HG02678 (cell line): Measurements from ENCODE around the gene CCDC85B.

Experiments used
- ATAC-seq: cut with Tn5 transposase; IDR thresholded peaks from one replicate; pipeline ENCODE4 v1.9.1; 2021; ENCODE audit warnings: mild to moderate bottlenecking, moderate library complexity; ENCODE audit not compliant: unreplicated experiment

Gene CCDC85B

GRCh38 chr11:65868076-65868667 is 22.3 kb upstream of the CCDC85B start:
- no peak for ATAC-seq

GRCh38 chr11:65868907-65869306 is 21.6 kb upstream of the CCDC85B start:
- no peak for ATAC-seq

- no peak for ATAC-seq
Observed at GRCh38 chr11:65869643-65870306, 20.7 kb upstream of the CCDC85B start.

DNA sequence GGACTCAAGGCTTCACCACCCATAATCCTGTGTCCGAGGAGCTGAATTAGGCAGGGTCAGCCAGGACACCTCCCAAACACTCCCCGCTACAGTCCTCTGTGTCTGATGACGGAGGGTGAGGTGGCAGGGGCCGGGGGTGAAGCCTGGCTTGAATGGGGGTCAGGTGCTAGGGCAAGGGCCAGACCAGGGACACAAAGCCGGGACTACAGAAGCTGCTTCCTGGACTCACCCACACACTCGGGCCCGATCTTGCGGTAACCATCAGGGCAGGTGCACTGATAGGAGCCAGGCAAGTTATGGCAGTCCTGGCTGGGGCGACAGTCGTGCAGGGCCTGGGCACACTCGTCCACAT is 20.2 kb upstream of the CCDC85B start:
- no peak for ATAC-seq

- ATAC-seq, result no peak
Observed at GRCh38 chr11:65870706-65871681, 19.5 kb upstream of the CCDC85B start.

DNA sequence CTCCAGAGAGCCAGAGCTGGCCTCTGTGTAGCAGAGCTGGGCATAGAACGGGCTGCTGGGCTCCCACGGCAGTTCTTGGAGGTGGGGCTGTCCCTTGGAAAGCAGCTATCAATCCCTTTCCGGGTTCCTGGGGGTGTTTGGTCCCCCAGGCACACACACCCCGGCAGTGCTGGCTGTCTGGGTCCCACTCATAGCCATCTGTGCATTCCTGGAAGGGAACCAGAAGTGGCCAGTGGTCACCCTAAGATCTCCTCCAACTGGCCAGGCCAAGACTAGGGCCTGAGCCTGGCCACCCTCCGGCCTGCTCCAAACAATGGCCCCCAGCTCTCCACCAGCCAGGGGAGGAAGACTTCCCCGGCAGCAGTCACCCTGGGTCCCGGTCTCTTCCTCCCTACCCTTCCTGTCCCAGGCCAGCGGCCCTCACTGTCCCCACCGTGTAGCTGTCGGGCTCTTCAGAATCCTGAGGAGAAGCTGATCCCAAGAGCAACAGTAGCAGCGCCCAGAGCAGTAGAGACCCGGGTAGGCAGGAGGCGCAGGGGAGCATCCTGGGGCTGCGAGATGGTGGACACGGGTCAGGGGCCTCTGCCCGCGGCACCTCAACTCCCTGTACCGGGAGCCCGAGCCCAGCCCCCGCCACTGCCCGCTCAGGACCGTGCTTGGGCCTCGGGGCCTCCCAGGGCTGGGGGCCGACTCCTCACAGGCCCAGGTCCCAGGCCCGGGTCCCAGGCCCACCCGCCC is 18.5 kb upstream of the CCDC85B start:
- no peak for ATAC-seq

DNA sequence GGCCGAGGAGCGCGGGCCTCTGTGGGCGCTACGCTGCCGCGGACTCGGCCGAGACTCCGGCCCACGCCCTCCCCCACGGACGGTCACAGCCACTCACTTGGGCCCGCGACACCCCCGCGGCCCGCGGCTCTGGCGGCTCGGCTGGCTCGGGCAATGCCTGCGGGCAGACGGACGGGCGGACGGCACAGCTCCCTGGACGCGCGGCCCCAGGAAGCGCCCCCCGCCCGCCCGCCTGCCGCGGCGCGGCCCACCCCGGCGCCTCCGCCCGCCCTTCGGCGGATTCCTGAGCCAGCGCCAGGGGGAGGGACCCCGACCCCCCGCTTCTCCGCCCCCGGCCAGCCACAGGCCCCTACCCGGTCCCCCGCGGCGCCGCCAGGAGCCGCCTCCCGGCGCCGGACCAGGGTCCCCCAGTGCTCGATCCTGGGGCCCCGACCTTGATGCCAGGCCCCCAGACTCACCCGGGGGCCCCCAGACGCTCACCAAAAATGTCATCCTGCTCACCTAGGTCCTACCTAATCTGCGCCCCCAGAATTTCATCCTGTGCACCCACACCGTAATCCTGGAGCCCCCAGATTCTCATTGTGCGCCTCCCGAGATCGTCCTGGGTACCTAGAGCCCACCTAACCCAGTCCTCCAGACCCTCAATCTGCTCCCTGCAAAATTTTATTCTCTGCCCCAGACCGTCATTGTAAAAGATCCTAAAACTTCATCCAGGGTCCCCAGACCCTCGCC is 17.7 kb upstream of the CCDC85B start, which contains the start of gene EFEMP2:
EFEMP2 (minus strand) TSS at position 215 of the 732 bp plus-strand sequence. CDS start 446 bp downstream, outside the sequence.
- no peak for ATAC-seq

GRCh38 chr11:65873318-65874156 is 16.9 kb upstream of the CCDC85B start:
- ATAC-seq, result peak; percentile 85

DNA sequence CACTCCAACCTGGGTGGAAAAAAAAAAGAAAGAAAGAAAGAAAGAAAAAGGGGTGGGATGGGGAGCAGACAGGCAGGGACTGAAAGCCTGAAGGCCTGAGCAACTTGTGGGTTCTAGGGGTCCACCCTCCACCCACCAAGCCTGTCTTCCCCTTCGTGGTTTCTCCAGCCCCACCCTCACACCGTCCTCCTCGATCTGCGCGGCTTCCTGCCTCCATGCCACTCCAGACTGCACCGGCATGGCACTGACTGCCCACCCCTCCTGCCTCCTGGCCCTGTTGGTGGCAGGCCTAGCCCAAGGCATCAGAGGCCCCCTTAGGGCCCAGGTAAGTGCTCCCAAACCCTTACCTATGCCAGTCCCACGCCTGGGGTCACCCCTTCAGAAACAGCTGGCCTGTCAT is 10.9 kb upstream of the CCDC85B start, which contains the start of gene CTSW:
CTSW (plus strand) TSS at position 221 of the 400 bp plus-strand sequence; CDS start at position 239, 18 bp downstream.
- ATAC-seq, result no peak

DNA sequence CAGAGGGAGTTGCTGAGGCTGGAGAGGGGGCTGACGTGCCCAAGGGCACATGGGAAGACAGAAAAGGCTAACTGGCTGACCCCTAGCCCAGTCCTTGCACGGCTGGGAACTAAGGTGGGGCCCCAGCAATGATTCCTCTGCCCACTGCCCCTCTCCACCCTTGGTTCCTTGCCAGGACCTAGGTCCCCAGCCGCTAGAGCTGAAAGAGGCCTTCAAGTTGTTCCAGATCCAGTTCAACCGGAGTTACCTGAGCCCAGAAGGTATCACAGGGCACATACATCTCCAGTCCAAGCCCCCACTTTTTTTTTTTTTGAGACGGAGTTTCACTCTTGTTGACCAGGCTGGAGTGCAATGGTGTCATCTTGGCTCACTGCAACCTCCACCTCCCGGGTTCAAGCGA is 10.4 kb upstream of the CCDC85B start:
- no peak for ATAC-seq

DNA sequence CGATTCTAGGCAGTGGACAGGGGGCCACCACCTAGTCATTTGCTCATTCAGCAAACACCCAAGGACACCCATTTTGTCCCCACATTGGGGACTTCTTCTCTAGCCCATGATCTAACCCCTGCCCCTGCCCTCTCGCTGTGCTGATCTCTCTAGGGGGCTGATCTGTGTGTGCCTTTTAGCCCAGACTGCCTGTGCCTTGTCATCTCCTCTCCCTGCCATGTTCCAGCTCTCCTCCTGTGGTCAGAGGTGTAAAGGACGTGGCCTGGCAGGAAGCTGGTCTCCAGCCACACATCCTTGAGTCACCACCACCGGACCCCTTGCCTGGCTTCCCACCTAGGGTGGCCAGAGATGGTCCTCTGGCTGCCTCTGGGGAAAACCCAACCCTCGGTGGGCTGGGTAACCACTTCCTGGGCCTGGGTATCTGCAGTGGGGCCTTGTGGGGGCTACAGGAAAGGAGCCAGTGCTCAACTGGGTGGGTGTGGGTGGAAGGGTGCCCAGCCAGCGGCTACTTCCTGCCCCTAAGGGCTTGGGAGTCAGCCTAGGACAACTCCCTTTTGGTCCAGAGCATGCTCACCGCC is 9.5 kb upstream of the CCDC85B start:
- no peak for ATAC-seq

- ATAC-seq, result no peak
Observed at GRCh38 chr11:65882120-65883057, 8.1 kb upstream of the CCDC85B start.

DNA sequence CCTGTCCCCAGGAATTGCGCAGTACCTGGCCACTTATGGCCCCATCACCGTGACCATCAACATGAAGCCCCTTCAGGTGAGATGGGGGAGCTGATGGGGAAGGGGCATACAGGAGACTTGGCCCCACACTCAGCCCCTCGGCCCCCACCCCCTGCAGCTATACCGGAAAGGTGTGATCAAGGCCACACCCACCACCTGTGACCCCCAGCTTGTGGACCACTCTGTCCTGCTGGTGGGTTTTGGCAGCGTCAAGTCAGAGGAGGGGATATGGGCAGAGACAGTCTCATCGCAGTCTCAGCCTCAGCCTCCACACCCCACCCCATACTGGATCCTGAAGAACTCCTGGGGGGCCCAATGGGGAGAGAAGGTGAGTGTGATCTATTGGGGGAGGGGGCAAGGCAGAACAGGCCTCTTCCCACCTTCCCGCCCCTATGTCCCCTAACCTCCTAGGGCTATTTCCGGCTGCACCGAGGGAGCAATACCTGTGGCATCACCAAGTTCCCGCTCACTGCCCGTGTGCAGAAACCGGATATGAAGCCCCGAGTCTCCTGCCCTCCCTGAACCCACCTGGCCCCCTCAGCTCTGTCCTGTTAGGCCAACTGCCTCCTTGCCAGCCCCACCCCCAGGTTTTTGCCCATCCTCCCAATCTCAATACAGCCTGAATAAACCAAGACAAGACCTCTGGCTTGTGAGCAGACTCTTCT is 7.3 kb upstream of the CCDC85B start:
- no peak for ATAC-seq

DNA sequence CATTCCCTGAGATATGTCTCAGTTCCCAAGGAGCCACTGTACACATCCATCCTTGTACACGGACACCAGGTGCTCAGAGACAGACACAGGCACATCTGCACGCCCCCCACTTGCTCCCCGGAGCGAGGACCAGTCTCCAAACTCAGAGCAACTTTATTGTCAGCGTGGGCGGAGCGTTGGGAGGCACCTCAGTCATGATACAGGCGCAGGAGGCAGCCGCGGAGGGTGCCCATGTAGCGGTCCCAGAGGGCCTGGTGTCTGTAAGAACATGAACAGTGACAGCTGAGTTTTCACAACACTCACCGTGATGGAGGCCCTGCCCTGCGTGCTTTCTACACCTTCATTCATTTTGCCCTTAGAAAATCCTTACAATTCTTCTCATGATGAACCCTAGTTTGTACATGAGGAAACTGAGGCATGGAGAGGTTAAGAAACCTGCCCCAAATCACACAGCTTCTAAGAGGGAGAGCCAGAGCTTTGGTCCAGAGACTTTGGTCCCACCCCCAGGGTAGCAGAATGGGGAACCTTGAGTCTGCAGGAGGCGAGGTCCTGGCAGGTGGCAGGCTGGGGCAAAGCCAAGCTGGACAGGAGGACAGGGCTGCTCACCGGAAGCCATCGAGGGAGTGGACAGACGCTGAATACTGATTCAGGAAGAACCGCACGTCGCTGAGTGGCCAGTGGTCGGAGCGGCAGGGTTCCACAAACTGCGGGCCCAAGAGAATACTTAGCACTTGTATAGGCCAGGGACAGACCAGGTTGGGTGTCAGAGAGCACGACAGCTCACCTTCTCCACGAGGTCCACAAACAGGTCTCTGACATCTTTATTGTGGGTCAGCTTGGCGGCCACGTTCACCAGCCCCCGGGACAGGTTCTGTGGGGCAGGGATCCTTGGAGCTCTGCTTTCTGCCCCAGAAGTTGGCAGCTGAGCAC is 6.4 kb upstream of the CCDC85B start:
- ATAC-seq, result no peak

DNA sequence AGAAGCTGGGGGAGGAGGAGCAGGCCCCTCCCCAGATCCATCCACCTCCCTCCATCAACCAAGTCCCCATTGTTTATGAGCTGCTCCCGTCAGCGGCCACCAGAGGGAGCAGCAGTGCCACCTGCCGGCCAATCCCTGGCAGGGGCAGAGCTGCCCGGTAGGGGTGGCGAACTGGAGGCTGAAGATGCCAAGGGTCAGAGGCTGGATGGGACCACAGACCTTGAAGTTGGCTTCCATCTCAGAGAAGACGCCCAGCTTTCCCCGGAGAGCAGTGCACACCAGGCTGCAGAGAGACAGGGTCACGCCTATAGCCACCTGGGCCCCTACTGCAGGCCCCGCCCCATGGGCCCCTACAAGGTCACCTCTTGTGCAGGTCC is 5.8 kb upstream of the CCDC85B start:
- ATAC-seq, result no peak

DNA sequence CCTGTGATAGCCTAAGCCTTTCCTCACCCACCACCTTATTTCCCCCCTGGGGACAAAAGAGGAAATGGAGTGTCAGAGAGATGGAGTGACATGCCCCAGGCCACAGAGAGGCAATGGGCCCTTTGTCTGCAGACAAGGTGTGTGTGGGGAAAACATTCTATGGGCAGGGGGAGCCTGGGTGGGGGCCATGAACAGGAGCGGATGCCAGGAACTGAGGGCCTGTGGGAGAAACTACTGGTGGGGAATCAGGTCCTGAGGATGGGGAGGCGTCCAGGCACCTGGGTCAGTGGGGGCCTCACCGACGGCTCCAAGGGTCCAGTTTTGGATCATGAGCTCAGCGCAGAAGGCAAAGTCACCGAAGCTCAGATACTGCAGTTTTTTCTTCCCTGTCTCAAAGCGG is 5.2 kb upstream of the CCDC85B start:
- ATAC-seq, result no peak
